ENCODE measurements around the gene C1QTNF2. TPM values are rescaled to one million over a fixed set of nuclear protein-coding genes. Genes with fewer than 3 reads are reported as not detected.

The C1QTNF2 gene
- total and polyA plus RNA-seq, 2 of the 13 experiments (the other 11 are each of a cell fraction or from before 2014, with no cell fraction given), result not detected

DNA sequence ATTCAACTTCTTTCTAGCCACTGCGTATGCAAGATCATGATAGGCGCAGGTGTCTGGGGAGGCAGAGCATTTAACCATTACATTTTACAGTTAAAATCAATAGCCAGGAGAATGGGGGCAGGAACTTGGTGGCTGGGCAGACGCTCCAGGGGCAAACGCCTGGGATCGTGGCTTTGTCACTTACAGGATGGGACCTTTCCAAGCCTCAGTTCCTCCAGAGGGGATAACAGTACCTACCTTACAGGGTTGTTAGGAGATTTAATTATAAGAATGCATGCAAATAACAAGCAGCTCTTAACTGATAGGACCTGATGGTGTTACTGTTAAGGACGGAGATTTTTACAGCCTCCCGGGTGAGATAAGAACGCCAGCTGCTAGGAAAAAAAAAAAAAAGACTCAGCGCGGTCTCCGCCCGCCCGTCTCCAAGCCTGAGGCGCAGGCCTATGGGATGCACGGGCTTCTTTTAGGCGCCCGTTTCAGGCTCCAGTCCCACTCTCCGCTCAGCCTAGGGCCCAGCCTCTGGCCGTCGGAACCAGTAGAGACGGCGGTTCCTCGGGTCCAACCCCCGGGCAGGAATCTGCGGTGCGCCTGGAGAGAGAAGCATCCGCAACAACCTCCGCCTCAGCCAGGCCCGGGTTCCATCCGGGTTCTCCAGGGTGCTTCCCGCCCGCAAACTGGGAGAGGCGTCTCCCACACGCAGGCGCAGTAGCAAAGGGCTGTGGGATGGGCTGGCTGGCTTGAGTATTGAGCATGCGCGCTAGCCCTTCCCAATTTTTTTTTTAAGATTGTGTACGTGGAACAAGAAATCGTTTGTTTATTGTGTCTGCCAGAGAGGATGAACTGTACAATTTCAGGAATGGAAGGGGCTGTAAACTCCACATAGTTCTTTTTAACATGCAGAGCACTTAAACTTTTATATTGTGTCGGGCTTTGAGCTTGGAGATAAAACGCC lies 29.3 kb upstream of the C1QTNF2 start, which contains the start of gene FAM200C (continued):
- TF ChIP-seq, protein P1, sequence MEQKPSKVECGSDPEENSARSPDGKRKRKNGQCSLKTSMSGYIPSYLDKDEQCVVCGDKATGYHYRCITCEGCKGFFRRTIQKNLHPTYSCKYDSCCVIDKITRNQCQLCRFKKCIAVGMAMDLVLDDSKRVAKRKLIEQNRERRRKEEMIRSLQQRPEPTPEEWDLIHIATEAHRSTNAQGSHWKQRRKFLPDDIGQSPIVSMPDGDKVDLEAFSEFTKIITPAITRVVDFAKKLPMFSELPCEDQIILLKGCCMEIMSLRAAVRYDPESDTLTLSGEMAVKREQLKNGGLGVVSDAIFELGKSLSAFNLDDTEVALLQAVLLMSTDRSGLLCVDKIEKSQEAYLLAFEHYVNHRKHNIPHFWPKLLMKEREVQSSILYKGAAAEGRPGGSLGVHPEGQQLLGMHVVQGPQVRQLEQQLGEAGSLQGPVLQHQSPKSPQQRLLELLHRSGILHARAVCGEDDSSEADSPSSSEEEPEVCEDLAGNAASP (CRISPR knock-in tag; IDR thresholded peaks at IDR 0.05; ENCODE audit: borderline replicate concordance), result no peak
- TF ChIP-seq CAMTA2 (CRISPR knock-in tag; IDR thresholded peaks at IDR 0.05; ENCODE audit: borderline replicate concordance) (peak; percentile 65; the same call in 1 of the 2 replicates), SKI (IDR thresholded peaks at IDR 0.05; ENCODE audit: partially characterized antibody) (peak; percentile 8), MTA3 (CRISPR knock-in tag; IDR thresholded peaks at IDR 0.05) (no peak), ZFY (CRISPR knock-in tag; IDR thresholded peaks at IDR 0.05) (peak; percentile 97), ZNF253 (CRISPR knock-in tag; IDR thresholded peaks at IDR 0.05; ENCODE audit: borderline replicate concordance) (no peak), ZNF138 (CRISPR knock-in tag; IDR thresholded peaks at IDR 0.05; ENCODE audit: low read depth) (no peak; the same call in 1 of the 2 replicates), ZNF674 (CRISPR knock-in tag; IDR thresholded peaks at IDR 0.05; ENCODE audit: low read depth) (no peak), ZFP36L2 (CRISPR knock-in tag; IDR thresholded peaks at IDR 0.05) (no peak), FOXP1 (IDR thresholded peaks at IDR 0.05) (no peak), FOXP1 (CRISPR knock-in tag; IDR thresholded peaks at IDR 0.05) (no peak)
- TF ChIP-seq, protein P2, sequence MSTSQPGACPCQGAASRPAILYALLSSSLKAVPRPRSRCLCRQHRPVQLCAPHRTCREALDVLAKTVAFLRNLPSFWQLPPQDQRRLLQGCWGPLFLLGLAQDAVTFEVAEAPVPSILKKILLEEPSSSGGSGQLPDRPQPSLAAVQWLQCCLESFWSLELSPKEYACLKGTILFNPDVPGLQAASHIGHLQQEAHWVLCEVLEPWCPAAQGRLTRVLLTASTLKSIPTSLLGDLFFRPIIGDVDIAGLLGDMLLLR (CRISPR knock-in tag; IDR thresholded peaks at IDR 0.05), result 0 out of 2 replicates have a peak, but pooled peaks have one; percentile 56
- TF ChIP-seq, protein P3, sequence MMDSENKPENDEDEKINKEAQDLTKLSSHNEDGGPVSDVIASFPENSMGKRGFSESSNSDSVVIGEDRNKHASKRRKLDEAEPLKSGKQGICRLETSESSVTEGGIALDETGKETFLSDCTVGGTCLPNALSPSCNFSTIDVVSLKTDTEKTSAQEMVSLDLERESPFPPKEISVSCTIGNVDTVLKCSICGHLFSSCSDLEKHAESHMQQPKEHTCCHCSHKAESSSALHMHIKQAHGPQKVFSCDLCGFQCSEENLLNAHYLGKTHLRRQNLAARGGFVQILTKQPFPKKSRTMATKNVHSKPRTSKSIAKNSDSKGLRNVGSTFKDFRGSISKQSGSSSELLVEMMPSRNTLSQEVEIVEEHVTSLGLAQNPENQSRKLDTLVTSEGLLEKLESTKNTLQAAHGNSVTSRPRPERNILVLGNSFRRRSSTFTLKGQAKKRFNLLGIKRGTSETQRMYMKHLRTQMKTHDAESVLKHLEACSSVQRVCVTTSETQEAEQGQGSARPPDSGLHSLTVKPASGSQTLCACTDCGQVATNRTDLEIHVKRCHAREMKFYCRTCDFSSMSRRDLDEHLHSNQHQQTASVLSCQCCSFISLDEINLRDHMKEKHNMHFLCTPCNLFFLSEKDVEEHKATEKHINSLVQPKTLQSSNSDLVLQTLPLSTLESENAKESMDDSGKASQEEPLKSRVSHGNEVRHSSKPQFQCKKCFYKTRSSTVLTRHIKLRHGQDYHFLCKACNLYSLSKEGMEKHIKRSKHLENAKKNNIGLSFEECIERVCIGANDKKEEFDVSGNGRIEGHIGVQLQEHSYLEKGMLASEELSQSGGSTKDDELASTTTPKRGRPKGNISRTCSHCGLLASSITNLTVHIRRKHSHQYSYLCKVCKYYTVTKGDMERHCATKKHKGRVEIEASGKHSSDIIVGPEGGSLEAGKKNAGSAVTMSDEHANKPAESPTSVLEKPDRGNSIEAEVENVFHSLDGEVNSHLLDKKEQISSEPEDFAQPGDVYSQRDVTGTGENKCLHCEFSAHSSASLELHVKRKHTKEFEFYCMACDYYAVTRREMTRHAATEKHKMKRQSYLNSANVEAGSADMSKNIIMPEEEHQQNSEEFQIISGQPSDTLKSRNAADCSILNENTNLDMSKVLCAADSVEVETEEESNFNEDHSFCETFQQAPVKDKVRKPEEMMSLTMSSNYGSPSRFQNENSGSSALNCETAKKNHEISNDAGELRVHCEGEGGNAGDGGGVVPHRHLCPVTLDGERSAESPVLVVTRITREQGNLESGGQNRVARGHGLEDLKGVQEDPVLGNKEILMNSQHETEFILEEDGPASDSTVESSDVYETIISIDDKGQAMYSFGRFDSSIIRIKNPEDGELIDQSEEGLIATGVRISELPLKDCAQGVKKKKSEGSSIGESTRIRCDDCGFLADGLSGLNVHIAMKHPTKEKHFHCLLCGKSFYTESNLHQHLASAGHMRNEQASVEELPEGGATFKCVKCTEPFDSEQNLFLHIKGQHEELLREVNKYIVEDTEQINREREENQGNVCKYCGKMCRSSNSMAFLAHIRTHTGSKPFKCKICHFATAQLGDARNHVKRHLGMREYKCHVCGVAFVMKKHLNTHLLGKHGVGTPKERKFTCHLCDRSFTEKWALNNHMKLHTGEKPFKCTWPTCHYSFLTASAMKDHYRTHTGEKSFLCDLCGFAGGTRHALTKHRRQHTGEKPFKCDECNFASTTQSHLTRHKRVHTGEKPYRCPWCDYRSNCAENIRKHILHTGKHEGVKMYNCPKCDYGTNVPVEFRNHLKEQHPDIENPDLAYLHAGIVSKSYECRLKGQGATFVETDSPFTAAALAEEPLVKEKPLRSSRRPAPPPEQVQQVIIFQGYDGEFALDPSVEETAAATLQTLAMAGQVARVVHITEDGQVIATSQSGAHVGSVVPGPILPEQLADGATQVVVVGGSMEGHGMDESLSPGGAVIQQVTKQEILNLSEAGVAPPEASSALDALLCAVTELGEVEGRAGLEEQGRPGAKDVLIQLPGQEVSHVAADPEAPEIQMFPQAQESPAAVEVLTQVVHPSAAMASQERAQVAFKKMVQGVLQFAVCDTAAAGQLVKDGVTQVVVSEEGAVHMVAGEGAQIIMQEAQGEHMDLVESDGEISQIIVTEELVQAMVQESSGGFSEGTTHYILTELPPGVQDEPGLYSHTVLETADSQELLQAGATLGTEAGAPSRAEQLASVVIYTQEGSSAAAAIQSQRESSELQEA (CRISPR knock-in tag; IDR thresholded peaks at IDR 0.05; ENCODE audit: not compliant biosample characterization), result peak; percentile 84
- TF ChIP-seq, protein P4, sequence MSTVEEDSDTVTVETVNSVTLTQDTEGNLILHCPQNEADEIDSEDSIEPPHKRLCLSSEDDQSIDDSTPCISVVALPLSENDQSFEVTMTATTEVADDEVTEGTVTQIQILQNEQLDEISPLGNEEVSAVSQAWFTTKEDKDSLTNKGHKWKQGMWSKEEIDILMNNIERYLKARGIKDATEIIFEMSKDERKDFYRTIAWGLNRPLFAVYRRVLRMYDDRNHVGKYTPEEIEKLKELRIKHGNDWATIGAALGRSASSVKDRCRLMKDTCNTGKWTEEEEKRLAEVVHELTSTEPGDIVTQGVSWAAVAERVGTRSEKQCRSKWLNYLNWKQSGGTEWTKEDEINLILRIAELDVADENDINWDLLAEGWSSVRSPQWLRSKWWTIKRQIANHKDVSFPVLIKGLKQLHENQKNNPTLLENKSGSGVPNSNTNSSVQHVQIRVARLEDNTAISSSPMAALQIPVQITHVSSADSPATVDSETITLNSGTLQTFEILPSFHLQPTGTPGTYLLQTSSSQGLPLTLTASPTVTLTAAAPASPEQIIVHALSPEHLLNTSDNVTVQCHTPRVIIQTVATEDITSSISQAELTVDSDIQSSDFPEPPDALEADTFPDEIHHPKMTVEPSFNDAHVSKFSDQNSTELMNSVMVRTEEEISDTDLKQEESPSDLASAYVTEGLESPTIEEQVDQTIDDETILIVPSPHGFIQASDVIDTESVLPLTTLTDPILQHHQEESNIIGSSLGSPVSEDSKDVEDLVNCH (CRISPR knock-in tag; IDR thresholded peaks at IDR 0.05), result peak; percentile 94; the same call in 1 of the 2 replicates
